Measurements from ENCODE around the gene PPP1R16B. TPM values are rescaled to one million over a fixed set of nuclear protein-coding genes. Genes with fewer than 3 reads are reported as not detected.

The PPP1R16B gene
- total RNA-seq, 4 donors from 2014 or later: 0.72 to 3.0 (median 1.4) TPM

DNA sequence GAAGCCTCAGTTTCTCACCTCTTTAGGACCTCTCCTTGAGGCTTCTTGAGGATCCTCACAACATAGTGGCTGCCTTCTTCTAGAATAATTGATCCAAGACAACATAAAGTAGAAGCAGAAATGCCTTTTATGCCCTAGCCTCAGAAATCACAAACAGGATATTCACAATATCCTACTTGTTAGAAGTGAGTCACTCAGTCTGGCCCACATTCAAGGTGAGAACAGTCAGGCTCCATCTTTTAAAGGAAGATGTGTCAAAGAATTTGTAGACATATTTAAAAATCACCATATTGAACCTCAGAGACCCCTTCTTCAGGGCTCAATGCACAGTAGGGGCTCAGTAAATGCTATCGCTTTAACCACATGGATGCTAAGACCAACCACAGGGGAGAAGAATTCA is 99.9 kb downstream of the PPP1R16B start:
- TF ChIP-seq POLR2A (IDR thresholded peaks at IDR 0.05): no peak
- TF ChIP-seq, protein P1, sequence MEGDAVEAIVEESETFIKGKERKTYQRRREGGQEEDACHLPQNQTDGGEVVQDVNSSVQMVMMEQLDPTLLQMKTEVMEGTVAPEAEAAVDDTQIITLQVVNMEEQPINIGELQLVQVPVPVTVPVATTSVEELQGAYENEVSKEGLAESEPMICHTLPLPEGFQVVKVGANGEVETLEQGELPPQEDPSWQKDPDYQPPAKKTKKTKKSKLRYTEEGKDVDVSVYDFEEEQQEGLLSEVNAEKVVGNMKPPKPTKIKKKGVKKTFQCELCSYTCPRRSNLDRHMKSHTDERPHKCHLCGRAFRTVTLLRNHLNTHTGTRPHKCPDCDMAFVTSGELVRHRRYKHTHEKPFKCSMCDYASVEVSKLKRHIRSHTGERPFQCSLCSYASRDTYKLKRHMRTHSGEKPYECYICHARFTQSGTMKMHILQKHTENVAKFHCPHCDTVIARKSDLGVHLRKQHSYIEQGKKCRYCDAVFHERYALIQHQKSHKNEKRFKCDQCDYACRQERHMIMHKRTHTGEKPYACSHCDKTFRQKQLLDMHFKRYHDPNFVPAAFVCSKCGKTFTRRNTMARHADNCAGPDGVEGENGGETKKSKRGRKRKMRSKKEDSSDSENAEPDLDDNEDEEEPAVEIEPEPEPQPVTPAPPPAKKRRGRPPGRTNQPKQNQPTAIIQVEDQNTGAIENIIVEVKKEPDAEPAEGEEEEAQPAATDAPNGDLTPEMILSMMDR (IDR thresholded peaks at IDR 0.05): no peak
- 43 to 63% methylated on average over 1 of the region's 1 CpG for WGBS, 2 donors
- no peak for DNase-seq (ENCODE audit: low spot score in 2 of 2)
- no peak overlapping the region for H3K4me3 ChIP-seq (ENCODE audit: low read depth, poor library complexity, severe bottlenecking)
- intact Hi-C loops (cut with DNase I; ENCODE audit: low total_unique reads): no loop called here

DNA sequence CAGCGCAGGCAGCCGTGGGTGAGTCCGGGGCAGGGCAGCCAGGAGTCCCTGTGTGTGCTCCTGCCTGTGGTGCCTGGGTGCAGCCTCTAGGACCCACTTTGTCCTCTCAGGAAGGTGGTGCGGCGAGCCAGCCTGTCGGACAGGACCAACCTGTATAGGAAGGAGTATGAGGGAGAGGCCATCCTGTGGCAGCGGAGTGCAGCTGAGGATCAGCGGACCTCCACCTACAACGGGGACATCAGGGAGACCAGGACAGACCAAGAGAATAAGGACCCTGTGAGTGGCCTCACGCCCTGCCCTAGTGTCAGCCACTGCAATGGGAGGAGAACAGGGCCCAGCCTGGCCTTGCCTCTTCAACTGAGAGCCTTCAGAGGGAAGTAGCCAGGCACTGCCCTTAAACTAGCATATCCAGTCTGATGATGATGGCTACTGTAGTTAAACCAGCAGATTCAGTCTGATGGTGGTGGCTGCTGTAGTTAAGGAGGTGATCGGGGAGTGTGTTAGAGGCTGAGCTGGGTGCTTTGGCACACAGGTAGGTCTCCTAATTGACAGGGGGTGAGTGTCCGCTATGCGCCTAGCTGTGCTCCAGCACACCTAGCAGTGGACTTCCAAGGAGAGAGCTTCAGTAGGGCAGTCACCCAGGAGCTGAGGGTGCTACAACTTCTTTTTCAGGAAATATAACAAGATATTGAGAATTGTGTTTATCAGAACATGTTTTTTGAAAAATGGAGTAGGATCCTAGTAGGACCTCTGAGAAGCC is 102.6 kb downstream of the PPP1R16B start:
- TF ChIP-seq POLR2A (IDR thresholded peaks at IDR 0.05): no peak
- TF ChIP-seq, protein P1 (IDR thresholded peaks at IDR 0.05): no peak
- no peak for DNase-seq (ENCODE audit: low spot score in 2 of 2)
- no peak overlapping the region for H3K4me3 ChIP-seq (ENCODE audit: low read depth, poor library complexity, severe bottlenecking)

DNA sequence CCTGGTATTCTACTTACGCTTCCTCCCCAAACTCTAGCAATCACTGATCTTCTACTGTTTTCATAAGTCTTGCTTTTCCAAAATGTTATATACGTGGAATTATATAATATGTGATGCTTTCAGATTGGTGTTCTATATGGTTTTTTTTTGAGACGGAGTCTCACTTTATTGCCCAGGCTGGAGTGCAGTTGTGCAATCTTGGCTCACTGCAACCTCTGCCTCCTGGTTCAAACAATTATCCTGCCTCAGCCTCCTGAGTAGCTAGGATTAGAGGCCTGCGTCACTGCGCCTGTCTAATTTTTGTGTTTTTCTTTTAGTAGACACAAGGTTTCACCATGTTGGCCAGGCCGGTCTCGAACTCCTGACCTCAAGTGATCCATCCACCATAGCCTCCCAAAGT is 109.9 kb downstream of the PPP1R16B start:
- no peak overlapping the region for H3K4me3 ChIP-seq (ENCODE audit: low read depth, poor library complexity, severe bottlenecking)
- intact Hi-C loops (cut with DNase I; ENCODE audit: low total_unique reads): no loop called here
- DNase-seq (ENCODE audit: low spot score in 2 of 2): no peak
- TF ChIP-seq POLR2A (IDR thresholded peaks at IDR 0.05): no peak
- TF ChIP-seq, protein P1 (IDR thresholded peaks at IDR 0.05): no peak
- 92 to 94% methylated on average over 7 of the region's 7 CpGs for WGBS, 2 donors

More for the DNA sequence above, 102.6 kb downstream of the PPP1R16B start:
- intact Hi-C loops (cut with DNase I; ENCODE audit: low total_unique reads): no loop called here
- 75 to 90% methylated on average over 8 to 11 of the region's 13 CpGs for WGBS, 2 donors

DNA sequence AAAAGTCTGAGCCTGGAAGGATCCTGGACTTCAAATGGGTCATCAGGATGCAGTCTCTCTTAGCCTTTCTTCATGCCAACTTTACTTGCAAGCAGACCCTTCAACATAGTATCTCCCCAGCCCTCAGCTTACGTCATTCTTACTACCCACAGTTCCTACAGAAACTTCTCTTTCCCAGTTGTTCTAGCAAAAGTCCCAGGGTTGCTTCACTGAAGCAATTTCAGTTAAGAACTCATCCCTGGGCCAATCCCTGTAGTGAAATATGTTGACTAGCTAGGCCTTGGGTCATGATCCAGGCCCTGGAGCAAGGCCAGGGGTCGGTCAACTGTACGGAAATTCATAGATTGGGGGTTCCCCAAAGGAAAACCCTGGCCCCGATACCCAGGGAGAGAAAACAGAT is 112.2 kb downstream of the PPP1R16B start:
- intact Hi-C loops (cut with DNase I; ENCODE audit: low total_unique reads): no loop called here
- H3K4me3 ChIP-seq (ENCODE audit: low read depth, poor library complexity, severe bottlenecking): no peak overlapping the region
- 81% methylated on average over 4 of the region's 4 CpGs for WGBS, 2 donors
- no peak for DNase-seq (ENCODE audit: low spot score in 2 of 2)
- TF ChIP-seq, protein P1 (IDR thresholded peaks at IDR 0.05): no peak
- TF ChIP-seq POLR2A (IDR thresholded peaks at IDR 0.05): no peak

DNA sequence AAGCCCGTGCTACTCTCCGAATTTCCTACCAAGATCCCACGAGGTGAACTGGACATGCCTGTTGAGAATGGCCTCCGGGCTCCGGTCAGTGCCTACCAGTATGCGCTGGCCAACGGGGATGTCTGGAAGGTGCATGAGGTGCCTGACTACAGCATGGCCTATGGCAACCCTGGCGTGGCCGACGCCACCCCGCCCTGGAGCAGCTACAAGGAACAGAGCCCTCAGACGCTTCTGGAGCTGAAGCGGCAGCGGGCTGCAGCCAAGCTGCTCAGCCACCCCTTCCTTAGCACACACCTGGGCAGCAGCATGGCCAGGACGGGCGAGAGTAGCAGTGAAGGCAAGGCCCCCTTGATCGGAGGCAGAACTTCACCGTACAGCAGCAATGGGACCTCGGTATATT is 112.7 kb downstream of the PPP1R16B start:
- intact Hi-C loops (cut with DNase I; ENCODE audit: low total_unique reads): no loop called here
- 89 to 90% methylated on average over 19 of the region's 19 CpGs for WGBS, 2 donors
- no peak for DNase-seq (ENCODE audit: low spot score in 2 of 2)
- TF ChIP-seq POLR2A (IDR thresholded peaks at IDR 0.05): no peak
- TF ChIP-seq, protein P1 (IDR thresholded peaks at IDR 0.05): no peak
- no peak overlapping the region for H3K4me3 ChIP-seq (ENCODE audit: low read depth, poor library complexity, severe bottlenecking)

DNA sequence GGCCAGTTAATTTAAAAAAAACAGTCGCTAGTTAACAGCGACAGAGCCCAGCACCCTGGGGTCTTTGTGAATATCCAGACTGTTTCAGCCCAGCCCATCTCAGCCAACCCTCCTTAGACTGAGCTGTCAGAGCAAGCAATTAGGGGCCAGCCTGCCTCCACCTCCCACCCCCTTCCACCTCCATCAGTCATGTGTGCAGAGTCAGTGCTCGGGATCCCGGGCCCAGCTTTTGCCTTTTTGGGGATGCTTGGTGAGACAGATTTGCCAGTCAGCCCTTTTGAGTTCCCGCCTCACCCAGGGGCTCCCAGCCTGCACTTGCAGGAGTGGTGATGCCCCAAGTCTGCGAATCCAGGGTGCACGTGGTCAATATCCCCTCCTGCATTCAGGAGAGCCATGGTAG is 114.2 kb downstream of the PPP1R16B start:
- DNase-seq (ENCODE audit: low spot score in 2 of 2): no peak
- TF ChIP-seq POLR2A (IDR thresholded peaks at IDR 0.05): no peak
- TF ChIP-seq, protein P1 (IDR thresholded peaks at IDR 0.05): no peak
- 72 to 81% methylated on average over 7 of the region's 7 CpGs for WGBS, 2 donors
- H3K4me3 ChIP-seq (ENCODE audit: low read depth, poor library complexity, severe bottlenecking): no peak overlapping the region
- intact Hi-C loops (cut with DNase I; ENCODE audit: low total_unique reads): no loop called here
